Stimulated activated memory B cell treated with anti-CD40 and anti-IgM and Interleukin-4, amounts not matched to agents 10 μg/mL and 1 μg/mL and 100 μg/mL, for 72 hours (primary cell): ENCODE data around the gene PRKAR2B.
"Not testable (repeated sequence)": the region's sequence is repeated elsewhere in the genome, so short reads cannot be mapped to it uniquely, and the experiment has no call there.

Source experiments
- ATAC-seq: fragments of 150-1000 bp; cut with Tn5 transposase; 2 replicates; pipeline ENCODE4 v1.10.0; 2021
- H3K27ac Mint-ChIP-seq: one replicate; pipeline ENCODE4 v1.8.0; 2022; ENCODE audit warnings: mild to moderate bottlenecking, mixed read lengths
- H3K27me3 Mint-ChIP-seq: one replicate; pipeline ENCODE4 v1.8.0; 2022; ENCODE audit warnings: mixed read lengths
- H3K36me3 Mint-ChIP-seq: one replicate; pipeline ENCODE4 v1.8.0; 2022; ENCODE audit warnings: mixed read lengths
- H3K4me1 Mint-ChIP-seq: one replicate; pipeline ENCODE4 v1.8.0; 2022; ENCODE audit warnings: mixed read lengths
- H3K4me3 Mint-ChIP-seq: one replicate; pipeline ENCODE4 v1.8.0; 2022; ENCODE audit warnings: mild to moderate bottlenecking, moderate library complexity, mixed read lengths
- H3K9me3 Mint-ChIP-seq: one replicate; pipeline ENCODE4 v1.8.0; 2022; ENCODE audit warnings: mixed read lengths

PRKAR2B gene

GRCh38 chr7:107130487-107131220 is 86.1 kb downstream of the PRKAR2B start:
- Mint-ChIP-seq H3K36me3 (no peaks in the 10 kb centered on the region), H3K9me3 (no peaks in the 10 kb centered on the region), H3K27ac (no peak overlapping the region), H3K27me3 (no peaks in the 10 kb centered on the region), H3K4me1 (peaks cover 14% of the 10 kb centered on the region), H3K4me3 (no peak overlapping the region)
- ATAC-seq = no peak

DNA sequence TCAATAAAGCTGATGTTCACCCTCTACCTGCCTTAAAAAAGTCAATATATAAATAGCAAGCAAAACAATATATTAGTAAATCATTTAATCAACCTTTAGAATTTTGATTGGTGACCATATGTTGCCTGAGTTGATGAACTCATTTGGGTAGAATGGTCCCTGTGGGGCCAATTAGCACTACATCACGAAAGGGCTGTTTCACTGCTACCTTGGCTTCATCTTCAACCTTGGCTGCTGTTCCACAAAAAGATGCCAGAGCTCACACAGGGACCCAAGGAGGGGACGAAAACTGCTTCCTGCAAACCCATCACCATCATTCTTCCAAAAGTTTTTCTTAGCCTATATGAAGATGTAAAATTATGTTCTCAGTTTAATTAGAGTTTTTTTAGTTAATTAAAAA is 88.9 kb downstream of the PRKAR2B start:
- Mint-ChIP-seq H3K27me3 (no peaks in the 10 kb centered on the region), H3K9me3 (no peaks in the 10 kb centered on the region), H3K36me3 (no peaks in the 10 kb centered on the region), H3K4me3 (no peak overlapping the region), H3K4me1 (no peaks in the 10 kb centered on the region), H3K27ac (no peak overlapping the region)
- no peak for ATAC-seq

DNA sequence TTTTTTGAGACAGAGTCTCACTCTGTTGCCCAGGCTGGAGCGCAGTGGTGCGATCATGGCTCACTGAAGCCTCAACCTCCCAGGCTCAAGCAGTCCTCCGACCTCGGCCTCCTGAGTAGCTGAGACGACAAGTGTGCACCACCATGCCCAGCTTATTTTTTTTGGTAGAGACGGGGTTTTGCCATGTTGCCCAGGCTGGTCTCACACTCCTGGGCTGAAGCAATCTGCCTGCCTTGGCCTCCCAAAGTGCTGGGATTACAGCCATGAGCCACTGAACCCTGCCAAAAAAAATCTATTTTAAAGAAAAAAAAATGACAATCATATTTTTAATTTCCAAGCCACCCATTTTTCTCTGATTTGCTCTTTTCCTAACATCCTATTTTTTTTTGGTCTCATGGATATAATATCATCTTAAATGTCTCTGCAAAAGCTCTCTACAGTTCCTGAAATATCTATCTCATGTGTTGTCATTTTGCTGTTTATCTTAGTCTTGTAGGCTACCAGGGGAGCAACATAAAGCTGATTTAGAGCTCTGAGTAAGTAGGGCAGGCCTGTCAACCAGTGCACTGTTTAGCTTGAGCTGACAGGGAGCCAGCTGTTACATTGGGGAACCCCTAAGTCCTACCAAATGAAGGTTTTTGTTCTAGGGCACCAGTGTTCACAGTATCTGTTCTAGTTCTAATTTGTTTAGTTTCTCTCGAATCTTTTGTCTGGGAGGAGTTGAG is 94.4 kb downstream of the PRKAR2B start:
- no peaks in the 10 kb centered on the region for H3K4me1 Mint-ChIP-seq
- H3K9me3 Mint-ChIP-seq = no peaks in the 10 kb centered on the region
- no peaks in the 10 kb centered on the region for H3K36me3 Mint-ChIP-seq
- no peak overlapping the region for H3K27ac Mint-ChIP-seq
- ATAC-seq = no peak
- no peak overlapping the region for H3K4me3 Mint-ChIP-seq
- H3K27me3 Mint-ChIP-seq = no peaks in the 10 kb centered on the region

DNA sequence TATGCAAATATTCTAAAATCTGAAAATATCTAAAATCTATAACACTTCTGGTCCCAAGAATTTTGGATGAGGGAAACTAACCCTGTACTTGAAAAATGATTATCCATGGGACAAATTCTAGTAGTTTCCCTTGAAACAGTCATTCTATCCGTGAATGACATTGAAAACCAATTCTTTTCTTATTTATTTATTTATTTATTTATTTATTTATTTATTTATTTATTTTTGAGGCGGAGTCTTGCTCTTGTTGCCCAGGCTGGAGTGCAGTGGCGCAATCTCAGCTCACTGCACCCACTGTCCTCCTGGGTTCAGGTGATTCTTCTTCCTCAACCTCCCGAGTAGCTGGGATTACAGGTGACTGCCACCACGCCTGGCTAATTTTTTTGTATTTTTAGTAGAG is 99.4 kb downstream of the PRKAR2B start:
- H3K27me3 Mint-ChIP-seq, ATAC-seq, H3K27ac Mint-ChIP-seq, H3K4me3 Mint-ChIP-seq, H3K36me3 Mint-ChIP-seq, H3K4me1 Mint-ChIP-seq, H3K9me3 Mint-ChIP-seq: not testable (repeated sequence)

GRCh38 chr7:107145067-107145838 is 100.7 kb downstream of the PRKAR2B start:
- Mint-ChIP-seq H3K27me3 (no peaks in the 10 kb centered on the region), H3K4me3 (no peak overlapping the region), H3K36me3 (no peaks in the 10 kb centered on the region), H3K9me3 (no peaks in the 10 kb centered on the region), H3K4me1 (no peaks in the 10 kb centered on the region), H3K27ac (no peak overlapping the region)
- no peak for ATAC-seq

DNA sequence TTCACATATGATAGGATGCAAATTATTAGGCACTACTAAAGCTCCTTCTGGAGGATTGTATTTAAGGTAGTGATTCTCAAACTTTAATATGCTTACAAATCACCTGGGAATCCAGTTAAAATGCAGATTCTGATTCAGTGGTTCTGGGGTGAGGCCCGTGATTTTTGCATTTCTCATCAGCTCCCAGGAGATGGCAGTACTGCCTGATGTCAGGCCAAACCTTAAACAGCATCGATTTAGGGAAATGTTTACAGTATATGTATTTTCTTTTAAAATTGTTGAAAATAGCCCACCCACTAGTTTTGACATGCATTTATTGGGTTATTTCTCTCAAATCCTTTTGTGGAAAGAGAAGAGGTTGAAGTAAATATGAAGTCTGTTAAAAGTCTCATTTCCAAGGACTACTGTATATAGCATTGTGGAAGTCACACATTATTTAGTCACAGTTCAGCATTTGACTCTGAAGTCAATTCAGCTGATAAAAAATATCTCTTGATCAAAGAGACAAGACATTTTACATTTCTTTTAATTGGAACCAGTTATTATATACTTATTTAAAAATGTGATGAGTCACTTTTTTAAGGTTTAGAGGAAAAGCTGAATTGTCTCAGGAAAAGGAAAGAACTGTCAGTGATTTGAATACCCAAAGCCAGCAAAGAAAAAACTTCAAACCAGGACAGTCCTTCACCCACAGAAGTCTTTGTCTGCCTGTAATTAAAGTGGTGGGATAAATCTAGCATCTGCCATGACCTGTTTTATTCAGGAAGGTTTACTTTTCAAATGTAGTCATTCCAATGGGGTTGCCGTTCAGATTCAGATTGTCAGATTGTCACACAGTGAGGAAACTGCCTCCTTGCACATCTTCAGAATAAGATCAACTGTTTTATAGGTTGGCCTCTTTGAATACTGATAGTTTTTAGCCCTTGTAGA is 103.2 kb downstream of the PRKAR2B start:
- Mint-ChIP-seq H3K27ac (no peak overlapping the region), H3K9me3 (no peaks in the 10 kb centered on the region), H3K27me3 (no peaks in the 10 kb centered on the region), H3K4me3 (no peak overlapping the region), H3K36me3 (no peaks in the 10 kb centered on the region), H3K4me1 (no peaks in the 10 kb centered on the region)
- peak; percentile 72 for ATAC-seq

- Mint-ChIP-seq H3K9me3 (no peaks in the 10 kb centered on the region), H3K4me3 (no peak overlapping the region), H3K36me3 (no peaks in the 10 kb centered on the region), H3K4me1 (no peaks in the 10 kb centered on the region), H3K27me3 (no peaks in the 10 kb centered on the region), H3K27ac (no peak overlapping the region)
- no peak for ATAC-seq
Observed at GRCh38 chr7:107148721-107149120, 104.2 kb downstream of the PRKAR2B start.

- no peak overlapping the region for H3K27ac Mint-ChIP-seq
- H3K9me3 Mint-ChIP-seq = no peaks in the 10 kb centered on the region
- H3K36me3 Mint-ChIP-seq = no peaks in the 10 kb centered on the region
- no peak overlapping the region for H3K4me3 Mint-ChIP-seq
- H3K27me3 Mint-ChIP-seq = no peaks in the 10 kb centered on the region
- no peak for ATAC-seq
- no peaks in the 10 kb centered on the region for H3K4me1 Mint-ChIP-seq
Observed at GRCh38 chr7:107149863-107150262, 105.4 kb downstream of the PRKAR2B start.

DNA sequence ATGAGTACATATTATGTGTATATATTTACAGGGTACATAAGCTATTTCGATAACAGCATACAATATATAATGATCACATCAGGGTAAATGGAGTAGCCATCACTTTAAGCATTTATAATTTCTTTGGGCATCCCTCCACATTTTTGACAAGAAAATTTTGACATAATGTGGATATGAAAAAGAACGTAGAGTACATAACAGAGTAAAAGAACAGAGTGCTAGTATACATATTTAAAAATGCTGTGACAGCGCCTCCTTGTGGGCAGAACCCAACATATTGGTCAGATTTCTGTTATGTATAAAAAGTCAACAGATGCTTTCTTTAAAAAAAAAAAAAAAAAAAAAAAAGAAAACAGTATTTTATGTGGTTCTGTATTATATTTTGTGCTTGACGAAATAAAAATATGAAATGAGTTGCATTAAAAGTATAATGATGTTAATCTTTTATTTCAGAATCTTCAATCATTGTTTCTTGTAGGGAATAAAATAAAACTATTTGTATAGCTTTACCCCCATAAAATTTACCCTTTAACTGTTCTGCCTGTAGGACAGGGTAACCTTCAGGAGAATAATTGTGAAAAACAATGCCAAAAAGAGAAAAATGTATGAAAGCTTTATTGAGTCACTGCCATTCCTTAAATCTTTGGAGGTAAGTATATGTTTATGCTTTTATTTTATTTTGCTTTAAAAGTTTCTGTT is 106.0 kb downstream of the PRKAR2B start:
- peak; percentile 71 for ATAC-seq
- H3K27ac Mint-ChIP-seq = no peak overlapping the region
- no peaks in the 10 kb centered on the region for H3K27me3 Mint-ChIP-seq
- no peaks in the 10 kb centered on the region for H3K4me1 Mint-ChIP-seq
- no peaks in the 10 kb centered on the region for H3K36me3 Mint-ChIP-seq
- H3K9me3 Mint-ChIP-seq = no peaks in the 10 kb centered on the region
- H3K4me3 Mint-ChIP-seq = no peak overlapping the region

- Mint-ChIP-seq H3K36me3 (no peaks in the 10 kb centered on the region), H3K27ac (no peak overlapping the region), H3K4me3 (no peak overlapping the region), H3K9me3 (no peaks in the 10 kb centered on the region), H3K27me3 (no peaks in the 10 kb centered on the region), H3K4me1 (no peaks in the 10 kb centered on the region)
- no peak for ATAC-seq
Observed at GRCh38 chr7:107151538-107151937, 107.0 kb downstream of the PRKAR2B start.

DNA sequence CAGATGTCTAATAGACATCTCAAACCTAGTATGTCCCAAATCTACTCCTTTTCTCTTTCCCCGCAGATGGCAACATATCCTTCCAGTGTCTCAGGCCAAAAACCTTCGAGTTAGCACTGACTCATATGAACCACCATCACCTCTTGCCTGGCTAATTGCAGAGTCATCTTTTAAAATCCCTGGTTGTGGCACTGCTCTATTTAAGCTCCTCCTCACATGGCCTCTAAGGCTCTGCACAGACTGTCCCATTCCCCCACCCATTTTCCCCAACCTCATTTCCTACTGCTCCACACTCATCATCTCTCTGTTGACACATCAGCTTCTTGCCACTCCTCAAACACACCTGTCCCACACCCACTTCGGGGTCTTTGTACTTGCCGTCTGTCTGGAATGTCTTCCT is 107.5 kb downstream of the PRKAR2B start:
- no peaks in the 10 kb centered on the region for H3K36me3 Mint-ChIP-seq
- no peak for ATAC-seq
- H3K4me3 Mint-ChIP-seq = no peak overlapping the region
- no peaks in the 10 kb centered on the region for H3K4me1 Mint-ChIP-seq
- H3K9me3 Mint-ChIP-seq = no peaks in the 10 kb centered on the region
- H3K27me3 Mint-ChIP-seq = no peaks in the 10 kb centered on the region
- no peak overlapping the region for H3K27ac Mint-ChIP-seq

DNA sequence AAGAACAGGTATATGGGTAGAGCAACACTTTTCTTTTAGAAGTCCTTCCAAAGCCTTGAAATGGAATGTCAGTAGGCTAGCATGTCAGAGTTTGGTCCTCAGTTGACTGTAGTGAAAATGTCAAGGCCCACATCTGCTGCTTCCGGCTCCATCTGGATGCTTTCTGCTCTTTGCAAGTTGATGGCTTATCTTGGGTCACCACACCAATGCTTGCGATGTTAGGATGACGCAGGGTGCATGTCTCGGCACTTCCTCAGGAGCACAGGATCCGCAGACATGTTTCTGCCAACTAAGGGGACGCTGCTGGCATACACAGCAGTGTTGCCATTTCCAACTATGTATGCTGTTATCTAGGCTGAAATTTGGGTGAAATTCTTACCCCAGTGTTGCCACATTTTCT is 110.3 kb downstream of the PRKAR2B start:
- Mint-ChIP-seq H3K27me3 (no peaks in the 10 kb centered on the region), H3K4me1 (no peaks in the 10 kb centered on the region), H3K4me3 (no peak overlapping the region), H3K27ac (no peak overlapping the region), H3K36me3 (no peaks in the 10 kb centered on the region), H3K9me3 (no peaks in the 10 kb centered on the region)
- ATAC-seq = no peak

DNA sequence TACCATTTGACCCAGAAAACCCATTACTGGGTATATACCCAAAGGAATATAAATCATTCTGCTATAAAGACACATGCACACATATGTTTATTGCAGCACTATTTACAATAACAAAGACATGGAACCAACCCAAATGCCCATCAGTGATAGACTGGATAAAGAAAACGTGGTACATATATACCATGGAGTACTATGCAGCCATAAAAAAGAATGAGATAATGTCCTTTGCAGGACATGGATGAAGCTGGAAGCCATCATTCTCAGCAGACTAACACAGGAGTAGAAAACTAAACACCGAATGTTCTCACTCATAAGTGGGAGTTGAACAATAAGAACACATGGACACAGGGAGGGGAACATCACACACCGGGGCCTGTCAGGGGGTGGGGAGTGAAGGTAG is 111.2 kb downstream of the PRKAR2B start:
- not testable (repeated sequence) for H3K4me3 Mint-ChIP-seq, H3K36me3 Mint-ChIP-seq, H3K9me3 Mint-ChIP-seq, H3K27me3 Mint-ChIP-seq, H3K27ac Mint-ChIP-seq, ATAC-seq, H3K4me1 Mint-ChIP-seq

DNA sequence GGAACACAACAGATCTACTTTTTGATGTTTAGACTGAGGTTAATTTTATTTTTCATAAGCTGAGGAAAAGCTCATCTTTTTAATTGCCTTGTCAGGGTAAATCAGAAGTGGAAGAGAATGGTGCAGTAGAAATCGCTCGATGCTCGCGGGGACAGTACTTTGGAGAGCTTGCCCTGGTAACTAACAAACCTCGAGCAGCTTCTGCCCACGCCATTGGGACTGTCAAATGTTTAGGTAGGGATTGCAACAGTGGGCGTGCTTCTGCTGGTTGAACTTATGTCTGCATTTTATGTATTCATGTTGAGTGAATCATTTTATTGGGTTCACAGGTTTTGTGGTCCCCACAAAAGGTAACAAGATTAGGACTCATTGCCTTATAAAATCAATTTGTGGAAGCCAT is 112.6 kb downstream of the PRKAR2B start:
- H3K4me1 Mint-ChIP-seq = no peaks in the 10 kb centered on the region
- H3K27ac Mint-ChIP-seq = no peak overlapping the region
- no peak for ATAC-seq
- no peaks in the 10 kb centered on the region for H3K36me3 Mint-ChIP-seq
- H3K9me3 Mint-ChIP-seq = no peaks in the 10 kb centered on the region
- no peak overlapping the region for H3K4me3 Mint-ChIP-seq
- no peaks in the 10 kb centered on the region for H3K27me3 Mint-ChIP-seq
